ENCODE measurements around the gene ELOF1. TPM values are rescaled to one million over a fixed set of nuclear protein-coding genes. Genes with fewer than 3 reads are reported as not detected.
A peak's percentile ranks its signal among the peaks of the same experiment; 100 is the strongest.

The ELOF1 gene
- total RNA-seq, 1 experiment from 2014 or later = 105 TPM

- Histone ChIP-seq H3K4me2 (ENCODE audit: low read length) (peak overlapping the region; percentile 11), H3K36me3 (ENCODE audit: low read depth, low read length) (peaks cover 5% of the 10 kb centered on the region; the same call in 1 of the 2 replicates), H3K4me3 (ENCODE audit: low read length) (no peak overlapping the region), H4K20me1 (ENCODE audit: low read length) (no peaks in the 10 kb centered on the region), H3K27me3 (ENCODE audit: low read length) (no peaks in the 10 kb centered on the region), H2AFZ (ENCODE audit: low read length) (no peak overlapping the region), H3K79me2 (ENCODE audit: low read length) (peaks cover 4% of the 10 kb centered on the region; the same call in 1 of the 2 replicates), H3K4me1 (ENCODE audit: insufficient read depth, low read length) (peaks cover 15% of the 10 kb centered on the region), H3F3A (ENCODE audit: low read length, unreplicated experiment) (no peaks in the 10 kb centered on the region), H3K9me3 (ENCODE audit: low read length) (no peaks in the 10 kb centered on the region), H3K27ac (ENCODE audit: low read length) (no peak overlapping the region), H3K9ac (ENCODE audit: low read length) (no peak overlapping the region), H3K9me2 (replicated peaks; ENCODE audit: low read length) (no peaks in the 10 kb centered on the region)
- intact Hi-C loops (cut with micrococcal nuclease) = no loop called here
- ChIA-PET POLR2A (ENCODE audit: unreplicated experiment) (no interaction called here), CTCF (no interaction called here)
- no TSS peak for BruUV-seq (replicated peaks)
- ATAC-seq = no peak
- no peak for DNase-seq
- TF ChIP-seq CTCF (conservative IDR thresholded peaks at IDR 0.05; ENCODE audit: low read depth, low read length) = no peak
- no peak for TF ChIP-seq EZH2phosphoT487 (IDR thresholded peaks at IDR 0.05; ENCODE audit: borderline replicate concordance, low read length)
- TF ChIP-seq EZH2 (IDR thresholded peaks at IDR 0.05; ENCODE audit: low read length, unreplicated experiment) = no peak
These were observed 52.1 kb downstream of the ELOF1 start for GRCh38 chr19:11506967-11507366.

- Histone ChIP-seq H3K4me3 (ENCODE audit: low read length) (peak overlapping the region; percentile 84), H3F3A (ENCODE audit: low read length, unreplicated experiment) (no peaks in the 10 kb centered on the region), H3K27ac (ENCODE audit: low read length) (no peak overlapping the region), H3K4me1 (ENCODE audit: insufficient read depth, low read length) (peaks cover 15% of the 10 kb centered on the region), H4K20me1 (ENCODE audit: low read length) (no peaks in the 10 kb centered on the region), H3K9me2 (replicated peaks; ENCODE audit: low read length) (no peaks in the 10 kb centered on the region), H3K4me2 (ENCODE audit: low read length) (peak overlapping the region; percentile 98), H3K79me2 (ENCODE audit: low read length) (peaks cover 4% of the 10 kb centered on the region; the same call in 1 of the 2 replicates), H2AFZ (ENCODE audit: low read length) (peak overlapping the region; percentile 70), H3K9me3 (ENCODE audit: low read length) (no peaks in the 10 kb centered on the region), H3K27me3 (ENCODE audit: low read length) (no peaks in the 10 kb centered on the region), H3K36me3 (ENCODE audit: low read depth, low read length) (peaks cover 3% of the 10 kb centered on the region; the same call in 1 of the 2 replicates), H3K9ac (ENCODE audit: low read length) (peak overlapping the region; percentile 80)
- CTCF ChIA-PET = no interaction called here
- TF ChIP-seq EZH2 (IDR thresholded peaks at IDR 0.05; ENCODE audit: low read length, unreplicated experiment) = no peak
- TF ChIP-seq EZH2phosphoT487 (IDR thresholded peaks at IDR 0.05; ENCODE audit: borderline replicate concordance, low read length) = no peak
- TF ChIP-seq CTCF (conservative IDR thresholded peaks at IDR 0.05; ENCODE audit: low read depth, low read length) = no peak
- intact Hi-C loops (cut with micrococcal nuclease) = no loop called here
- POLR2A ChIA-PET (ENCODE audit: unreplicated experiment) = no interaction called here
- BruUV-seq (replicated peaks) = TSS peak; percentile 80
- ATAC-seq (peak; percentile 18), DNase-seq (no peak)
These were observed 52.9 kb downstream of the ELOF1 start for GRCh38 chr19:11506101-11506555.

DNA sequence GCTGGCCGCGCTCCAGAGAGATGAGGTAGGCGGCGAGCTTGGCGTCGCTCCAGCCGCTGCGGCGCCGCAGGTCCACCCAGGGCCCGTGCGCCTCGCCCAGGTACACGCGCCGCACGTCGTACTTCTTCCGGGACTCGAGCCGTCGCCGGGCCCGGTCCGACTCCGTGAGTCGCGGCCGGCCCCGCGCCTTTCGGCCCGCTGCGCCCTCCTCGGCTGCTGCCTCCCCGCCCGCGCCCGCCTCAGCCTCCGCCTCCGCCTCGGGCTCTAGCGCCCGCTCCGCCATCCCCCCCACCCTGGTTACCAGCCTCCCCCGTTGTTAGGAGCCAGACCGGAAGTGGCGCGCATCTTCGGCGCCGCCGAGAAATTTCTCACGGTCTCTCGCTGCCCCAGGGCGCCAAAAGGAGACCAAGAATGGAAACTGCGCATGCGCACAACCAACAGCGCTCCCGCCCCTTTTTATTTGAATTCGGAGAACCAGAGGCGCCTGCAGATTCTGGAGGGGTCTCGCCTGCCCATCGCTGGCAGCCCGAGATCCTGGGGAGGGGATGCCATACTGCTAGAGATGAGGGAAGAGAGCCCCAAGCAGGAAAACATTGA, 53.4 kb downstream of the ELOF1 start, which contains the start of gene ZNF653:
Gene ZNF653 (minus strand): TSS at position 336 of the 597 bp plus-strand sequence. CDS start 53 bp downstream, at position 283.
- no TSS peak for BruUV-seq (replicated peaks)
- Histone ChIP-seq H3K9ac (ENCODE audit: low read length) (peak within 1 kb of the TSS; percentile 80), H4K20me1 (ENCODE audit: low read length) (no peaks in the 10 kb centered on the region), H3K4me3 (ENCODE audit: low read length) (peak within 1 kb of the TSS; percentile 84), H3K27ac (ENCODE audit: low read length) (peak within 1 kb of the TSS; percentile 65), H3K4me2 (ENCODE audit: low read length) (peak within 1 kb of the TSS; percentile 98), H3K9me2 (replicated peaks; ENCODE audit: low read length) (no peaks in the 10 kb centered on the region), H3K27me3 (ENCODE audit: low read length) (no peaks in the 10 kb centered on the region), H3K4me1 (ENCODE audit: insufficient read depth, low read length) (peaks cover 15% of the 10 kb centered on the region), H3K9me3 (ENCODE audit: low read length) (no peaks in the 10 kb centered on the region), H3F3A (ENCODE audit: low read length, unreplicated experiment) (no peaks in the 10 kb centered on the region), H3K36me3 (ENCODE audit: low read depth, low read length) (no peaks in the 10 kb centered on the region), H3K79me2 (ENCODE audit: low read length) (peaks cover 4% of the 10 kb centered on the region; the same call in 1 of the 2 replicates), H2AFZ (ENCODE audit: low read length) (peak within 1 kb of the TSS; percentile 72)
- TF ChIP-seq CTCF (conservative IDR thresholded peaks at IDR 0.05; ENCODE audit: low read depth, low read length) (no peak), EZH2phosphoT487 (IDR thresholded peaks at IDR 0.05; ENCODE audit: borderline replicate concordance, low read length) (no peak; the same call in 1 of the 2 replicates), EZH2 (IDR thresholded peaks at IDR 0.05; ENCODE audit: low read length, unreplicated experiment) (no peak)
- intact Hi-C loops (cut with micrococcal nuclease) = loop anchor here (1.0 to 2.0 kb wide), 3 partner anchors 23 to 70 kb away; partner anchors contain the start of genes ECSIT, ELOF1, ODAD3 and PRKCSH
- DNase-seq (peak; percentile 99), ATAC-seq (peak; percentile 61)
- POLR2A ChIA-PET (ENCODE audit: unreplicated experiment) = interaction anchor here (0.6 kb wide), 2 partner anchors 79 to 160 kb away, joined by 5 to 8 read pairs; partner anchors contain the start of gene TMEM205
- CTCF ChIA-PET = no interaction called here

Measured in PC-3 (cell line).